CD4-positive, alpha-beta T cell treated with Interleukin-10 for 1 hour (primary cell): ENCODE results near the gene CTCF.
"Not testable (repeated sequence)": the region's sequence is repeated elsewhere in the genome, so short reads cannot be mapped to it uniquely, and the experiment has no call there.

Source experiments
- DNase-seq: peaks from one replicate; pipeline ENCODE4 v3.0.0-alpha.2; 2020

CTCF gene, protein sequence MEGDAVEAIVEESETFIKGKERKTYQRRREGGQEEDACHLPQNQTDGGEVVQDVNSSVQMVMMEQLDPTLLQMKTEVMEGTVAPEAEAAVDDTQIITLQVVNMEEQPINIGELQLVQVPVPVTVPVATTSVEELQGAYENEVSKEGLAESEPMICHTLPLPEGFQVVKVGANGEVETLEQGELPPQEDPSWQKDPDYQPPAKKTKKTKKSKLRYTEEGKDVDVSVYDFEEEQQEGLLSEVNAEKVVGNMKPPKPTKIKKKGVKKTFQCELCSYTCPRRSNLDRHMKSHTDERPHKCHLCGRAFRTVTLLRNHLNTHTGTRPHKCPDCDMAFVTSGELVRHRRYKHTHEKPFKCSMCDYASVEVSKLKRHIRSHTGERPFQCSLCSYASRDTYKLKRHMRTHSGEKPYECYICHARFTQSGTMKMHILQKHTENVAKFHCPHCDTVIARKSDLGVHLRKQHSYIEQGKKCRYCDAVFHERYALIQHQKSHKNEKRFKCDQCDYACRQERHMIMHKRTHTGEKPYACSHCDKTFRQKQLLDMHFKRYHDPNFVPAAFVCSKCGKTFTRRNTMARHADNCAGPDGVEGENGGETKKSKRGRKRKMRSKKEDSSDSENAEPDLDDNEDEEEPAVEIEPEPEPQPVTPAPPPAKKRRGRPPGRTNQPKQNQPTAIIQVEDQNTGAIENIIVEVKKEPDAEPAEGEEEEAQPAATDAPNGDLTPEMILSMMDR

DNA sequence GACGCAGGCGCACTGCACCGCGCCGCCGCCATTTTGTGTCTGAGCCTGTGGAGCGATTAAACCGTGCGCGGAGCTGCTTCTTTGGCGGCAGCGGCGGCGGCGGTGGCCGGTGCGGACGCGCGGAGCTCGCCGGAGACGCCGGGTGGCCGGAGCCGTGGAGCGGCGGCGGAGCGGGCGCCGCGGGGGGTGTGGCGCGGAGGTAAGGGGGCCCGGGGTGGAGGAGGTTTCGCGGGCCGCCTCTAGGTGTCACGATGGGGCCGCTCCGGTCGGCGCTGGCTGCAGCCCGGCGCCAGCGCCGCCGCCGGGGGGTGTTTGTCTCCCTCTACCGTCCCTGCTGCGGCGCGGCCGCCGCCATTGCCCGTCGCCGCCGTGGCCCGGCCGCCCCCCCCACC, at the start of gene CTCF:
Gene CTCF (plus strand): TSS at position 1 of the 392 bp plus-strand sequence. CDS start 48,307 bp downstream, outside the sequence.
- peak; percentile 89 for DNase-seq

DNA sequence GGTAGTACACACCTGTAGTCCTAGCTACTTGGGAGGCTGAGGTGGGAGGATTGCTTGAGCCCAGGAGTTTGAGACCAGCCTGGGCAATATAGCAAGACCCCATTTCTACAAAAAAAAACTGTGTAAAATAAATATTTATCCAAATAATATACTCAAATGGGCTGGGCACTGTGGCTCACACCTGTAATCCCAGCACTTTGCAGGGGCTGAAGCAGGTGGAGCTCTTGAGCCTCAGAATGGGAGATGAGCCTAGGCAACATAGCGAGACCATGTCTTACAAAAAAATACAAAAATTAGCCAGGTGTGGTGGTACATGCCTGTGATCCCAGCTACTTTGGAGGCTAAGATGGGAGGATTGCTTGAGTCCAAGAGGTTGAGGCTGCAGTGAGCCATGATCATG, 48.4 kb upstream of the CTCF start:
- DNase-seq = not testable (repeated sequence)

DNA sequence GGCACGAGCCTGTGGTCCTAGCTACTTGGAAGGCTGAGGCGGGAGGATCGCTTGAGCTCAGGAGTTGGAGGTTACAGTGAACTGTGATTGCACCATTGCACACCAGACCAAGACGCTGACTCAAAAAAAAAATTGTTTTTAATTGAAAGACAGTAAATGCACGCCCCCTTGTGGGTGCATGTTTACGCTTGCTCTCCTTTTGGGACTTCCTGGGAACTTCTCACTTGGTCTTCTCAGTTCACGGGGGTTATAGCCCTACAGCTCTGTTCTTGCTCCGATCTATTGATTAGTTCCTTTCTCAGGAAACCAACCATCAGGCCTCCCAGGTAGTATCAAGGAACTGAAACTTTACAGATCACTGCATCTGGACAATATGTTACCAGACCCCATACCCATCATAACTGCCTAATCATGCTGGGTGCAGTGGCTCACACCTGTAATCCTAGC, 47.9 kb upstream of the CTCF start:
- peak; percentile 86 for DNase-seq

DNA sequence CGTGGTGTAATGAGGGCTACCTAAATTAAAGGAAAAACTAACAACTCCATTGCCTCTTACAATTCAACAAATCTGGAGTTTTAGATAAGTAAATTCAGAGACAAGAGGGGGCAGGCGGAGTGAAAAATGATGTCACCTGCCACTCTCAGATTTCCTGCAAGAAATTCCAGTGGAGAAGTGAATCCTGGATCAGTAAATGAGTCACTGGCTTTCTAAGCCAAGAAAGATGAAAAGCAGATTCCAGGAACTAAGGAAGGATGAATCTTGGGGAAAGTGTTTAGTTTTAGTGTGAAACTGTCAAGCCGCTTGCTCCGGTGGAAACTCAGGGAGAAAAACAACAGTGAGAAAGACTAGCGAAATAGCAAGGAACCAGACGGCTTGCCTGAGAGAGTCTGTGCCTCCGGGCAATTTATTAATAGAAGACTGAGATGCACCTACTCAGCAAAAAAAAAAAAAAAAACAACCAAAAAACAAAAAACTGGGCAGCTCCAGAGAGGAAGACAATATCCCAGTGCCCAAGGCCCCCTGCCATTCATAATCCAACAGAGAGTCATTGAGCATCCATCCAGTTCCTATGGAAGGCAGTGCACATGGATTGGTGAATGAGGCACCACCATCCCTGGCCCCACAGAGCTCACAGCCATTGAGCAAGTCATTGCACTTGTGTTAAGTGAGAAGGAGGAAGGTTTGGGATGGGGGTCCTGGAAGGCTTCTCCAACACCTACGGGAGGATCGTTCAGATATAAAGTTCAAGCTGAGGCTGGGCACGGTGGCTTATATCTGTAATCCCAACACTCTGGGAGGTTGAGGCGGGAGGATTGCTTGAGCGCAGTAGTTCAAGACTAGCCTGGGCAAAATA, 45.8 kb upstream of the CTCF start:
- DNase-seq = no peak

DNA sequence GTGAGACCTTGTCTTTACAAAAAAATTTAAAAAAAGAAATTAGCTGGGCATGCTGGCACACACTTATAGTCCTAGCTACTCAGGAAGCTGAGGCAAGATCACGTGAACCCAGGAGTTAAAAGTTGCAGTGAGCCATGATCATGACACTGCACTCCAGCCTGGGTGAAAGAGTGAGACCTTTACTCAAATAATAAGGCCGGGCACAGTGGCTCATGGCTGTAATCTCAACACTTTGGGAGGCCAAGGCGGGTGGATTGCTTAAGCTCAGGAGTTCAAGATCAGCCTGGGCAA, 45.2 kb upstream of the CTCF start:
- DNase-seq = no peak

DNA sequence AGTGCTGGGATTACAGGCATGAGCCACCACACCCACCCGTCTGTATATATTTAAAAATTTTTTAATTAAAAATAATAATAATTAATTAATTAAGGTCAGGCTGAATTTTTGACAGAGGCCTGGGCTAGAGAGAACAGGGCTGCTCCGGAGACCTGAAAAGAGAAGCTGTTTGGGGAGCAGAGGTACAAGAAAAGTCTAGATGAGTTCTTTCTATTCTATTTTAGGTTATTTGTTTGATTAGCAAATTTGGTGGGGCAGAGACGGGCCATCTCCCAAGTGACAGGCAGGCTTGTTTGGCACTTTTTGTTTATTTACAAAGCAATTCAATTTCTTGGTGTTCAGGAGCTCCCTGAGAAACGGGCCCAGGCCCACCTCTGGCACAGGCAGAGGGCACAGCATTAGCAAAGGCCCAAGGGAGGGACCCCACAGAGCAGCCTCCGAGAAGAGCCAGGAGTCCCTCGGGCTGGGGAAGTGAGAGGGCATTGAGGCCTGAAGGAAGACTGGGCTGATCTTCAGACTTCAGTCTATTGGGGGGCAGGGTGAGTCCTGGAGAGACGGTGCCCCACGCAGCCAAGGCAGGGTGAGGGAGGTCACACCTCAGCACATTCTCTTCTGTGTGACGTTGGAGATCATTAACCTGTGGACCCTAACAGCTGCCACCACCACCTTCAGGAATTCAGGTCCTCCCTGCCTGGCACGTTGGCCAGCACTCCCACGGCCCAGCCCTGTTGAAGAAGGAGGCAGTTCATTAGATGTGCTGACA, 44.5 kb upstream of the CTCF start:
- no peak for DNase-seq

DNA sequence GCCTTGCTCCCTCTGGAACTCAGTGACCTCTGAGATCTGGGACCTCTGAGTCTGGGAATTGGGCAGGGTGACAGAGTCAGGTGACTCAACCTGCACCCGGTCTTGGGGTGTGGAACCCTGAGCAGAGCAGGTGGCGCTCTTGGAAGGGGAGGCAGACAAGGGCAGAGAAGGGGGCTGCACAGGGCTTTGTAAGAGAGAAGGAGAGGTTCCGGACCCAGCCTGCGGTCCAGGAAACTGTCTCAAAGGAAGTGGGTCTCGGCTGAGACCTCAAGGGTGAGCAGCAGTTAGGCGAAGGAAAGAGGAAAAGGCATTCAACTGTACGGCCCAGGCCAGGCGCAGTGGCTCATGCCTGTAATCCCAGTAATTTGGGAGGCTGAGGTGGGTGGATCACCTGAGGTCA, 43.6 kb upstream of the CTCF start:
- no peak for DNase-seq

DNA sequence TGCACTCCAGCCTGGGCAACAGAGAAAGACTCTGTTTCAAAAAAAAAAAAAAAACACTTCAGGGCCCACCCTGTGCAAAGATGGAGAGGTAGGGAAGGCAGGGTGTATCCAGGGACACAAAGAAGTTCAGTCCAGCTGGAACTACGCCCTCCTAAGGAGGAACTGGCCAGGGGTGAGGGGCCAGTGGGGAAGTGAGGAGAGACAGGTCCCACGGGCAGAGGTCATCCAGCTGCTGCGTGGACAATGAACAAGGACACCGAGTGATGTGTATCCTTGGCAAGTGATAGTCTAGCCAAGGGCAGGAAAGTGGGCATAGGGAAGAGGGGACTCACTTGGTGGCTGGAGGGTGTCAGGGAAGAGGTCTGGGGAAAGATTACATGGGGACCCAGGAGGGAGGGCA, 43.1 kb upstream of the CTCF start:
- DNase-seq = no peak

DNA sequence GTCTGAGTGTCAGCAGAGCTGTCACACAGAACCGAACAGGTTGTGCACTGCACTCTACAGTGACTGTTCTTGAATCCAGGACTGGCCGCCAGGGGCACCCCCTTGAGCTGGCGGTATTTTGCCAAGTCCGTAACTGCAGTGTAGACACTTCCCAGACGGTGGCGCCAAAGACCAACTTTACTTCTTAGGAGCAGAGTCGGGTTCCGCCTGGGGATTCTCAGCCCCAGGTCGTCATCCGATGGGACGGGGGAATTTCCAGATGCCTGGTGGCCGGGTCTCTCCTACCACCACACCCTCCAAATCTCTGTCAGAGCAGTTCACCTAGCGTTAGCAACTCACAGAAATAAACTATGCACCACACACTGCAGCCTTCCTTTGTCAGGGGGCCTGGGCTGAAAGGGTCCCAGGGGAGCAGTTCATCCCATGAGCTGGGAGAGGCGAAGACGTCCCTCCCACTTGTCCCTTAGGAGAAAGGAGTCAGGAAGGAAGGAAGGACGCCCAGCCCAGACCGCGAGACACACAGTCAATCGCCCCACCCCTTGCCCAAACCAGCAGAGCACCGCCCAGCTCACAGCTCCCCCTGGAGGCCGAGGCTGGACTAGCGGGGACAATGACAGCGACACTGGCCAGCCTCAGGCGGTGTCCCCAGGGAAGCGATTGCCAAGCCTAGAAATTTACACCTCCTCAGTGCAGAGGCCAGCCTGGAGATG, 41.1 kb upstream of the CTCF start:
- DNase-seq = peak; percentile 98

DNA sequence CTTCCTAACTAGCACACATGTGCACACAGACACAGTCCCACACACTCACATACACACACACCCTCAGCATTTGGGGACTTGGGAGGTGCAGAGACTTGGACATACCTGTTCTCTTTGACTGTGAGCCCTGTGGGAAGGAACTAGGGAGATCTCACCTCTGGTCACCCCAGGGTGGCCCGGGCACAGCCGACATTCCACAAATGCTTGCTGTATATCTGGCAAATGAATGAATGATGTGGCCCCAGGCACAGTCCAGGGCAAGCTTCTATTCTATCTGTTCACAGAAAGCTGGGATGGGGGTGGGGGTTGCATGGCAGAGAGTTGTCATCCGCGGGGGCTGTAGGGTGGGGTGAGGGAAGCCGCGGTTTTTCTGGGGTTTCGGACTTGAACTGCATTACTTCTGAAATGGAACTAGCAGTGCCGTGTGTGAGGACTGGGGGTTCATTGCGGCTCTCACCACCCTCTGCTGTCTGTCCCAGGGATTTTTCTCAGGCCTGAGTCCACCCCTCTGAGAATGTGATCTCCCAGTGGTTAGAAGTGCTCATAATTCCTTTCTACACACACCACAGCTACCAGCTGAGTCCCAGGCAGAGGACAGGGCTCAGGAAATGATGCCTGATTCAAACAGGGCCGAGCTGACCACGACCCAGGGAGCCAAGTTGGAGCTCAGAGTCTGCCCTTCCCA, 37.0 kb upstream of the CTCF start:
- no peak for DNase-seq

DNA sequence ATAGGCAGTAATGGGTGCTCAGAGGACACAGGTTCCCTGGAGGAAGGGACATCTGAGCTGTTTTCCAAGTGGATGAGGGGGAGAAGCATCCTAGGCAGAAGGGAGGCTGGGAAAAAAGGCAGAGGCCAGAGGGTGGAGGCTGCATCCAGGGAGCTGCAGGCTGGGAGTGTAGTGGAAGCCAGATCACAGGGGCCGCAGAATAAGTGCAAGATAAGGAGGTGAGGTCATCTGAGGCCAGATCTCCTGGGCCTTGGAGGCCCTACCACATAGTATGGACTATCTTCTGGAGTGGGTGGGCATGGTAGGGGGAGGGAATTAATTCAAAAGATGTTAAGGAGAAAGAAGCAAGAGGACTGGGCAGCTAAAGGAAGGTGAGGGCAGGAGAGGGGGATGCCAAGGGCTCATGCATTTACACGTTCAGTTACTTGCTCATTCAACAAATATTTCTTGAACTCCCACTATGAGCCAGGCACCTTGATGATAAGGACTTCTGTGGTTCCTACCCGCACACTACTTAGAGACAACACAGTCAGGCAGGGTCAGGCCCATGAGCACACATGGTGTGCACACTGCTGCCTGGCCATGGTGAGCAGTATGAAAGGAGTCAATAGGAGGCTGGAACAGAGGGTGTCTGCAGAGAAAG, 36.1 kb upstream of the CTCF start:
- no peak for DNase-seq

DNA sequence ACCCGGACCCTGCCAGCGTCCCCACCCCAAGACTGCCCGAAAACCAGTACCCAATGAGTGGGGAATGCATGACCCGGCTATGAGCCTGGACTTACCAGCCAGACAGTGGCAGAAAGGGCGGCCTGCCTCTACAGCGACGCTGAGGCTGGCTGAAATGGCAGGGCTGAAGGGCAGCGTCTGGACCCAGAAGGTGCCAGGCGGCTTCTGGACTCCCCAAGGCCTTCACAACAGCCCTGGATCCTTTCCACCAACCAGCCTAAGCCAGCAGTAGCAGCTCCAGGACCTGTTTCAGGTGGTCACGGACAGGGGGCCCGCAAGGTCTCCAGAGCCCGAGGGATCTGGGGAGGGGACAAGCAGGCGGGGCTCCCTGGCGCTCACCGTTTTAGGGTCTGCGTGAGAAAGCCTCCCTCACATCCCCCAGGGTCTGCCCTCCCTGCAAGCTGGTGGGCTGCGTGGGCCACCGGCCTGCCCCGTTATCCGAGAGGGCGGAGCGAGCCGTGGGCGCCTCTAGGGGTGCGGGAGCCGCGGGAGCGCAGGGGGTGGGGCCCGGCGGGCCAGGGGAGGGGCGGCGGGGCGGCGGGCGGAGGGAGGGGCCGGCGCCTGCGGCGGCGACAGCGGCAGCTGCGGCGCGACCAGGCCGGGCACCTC, 34.0 kb upstream of the CTCF start, which contains the start of gene RIPOR1:
Gene RIPOR1 (plus strand): TSS at position 608 of the 648 bp plus-strand sequence. CDS start 9,618 bp downstream, outside the sequence.
- DNase-seq = peak; percentile 52

DNA sequence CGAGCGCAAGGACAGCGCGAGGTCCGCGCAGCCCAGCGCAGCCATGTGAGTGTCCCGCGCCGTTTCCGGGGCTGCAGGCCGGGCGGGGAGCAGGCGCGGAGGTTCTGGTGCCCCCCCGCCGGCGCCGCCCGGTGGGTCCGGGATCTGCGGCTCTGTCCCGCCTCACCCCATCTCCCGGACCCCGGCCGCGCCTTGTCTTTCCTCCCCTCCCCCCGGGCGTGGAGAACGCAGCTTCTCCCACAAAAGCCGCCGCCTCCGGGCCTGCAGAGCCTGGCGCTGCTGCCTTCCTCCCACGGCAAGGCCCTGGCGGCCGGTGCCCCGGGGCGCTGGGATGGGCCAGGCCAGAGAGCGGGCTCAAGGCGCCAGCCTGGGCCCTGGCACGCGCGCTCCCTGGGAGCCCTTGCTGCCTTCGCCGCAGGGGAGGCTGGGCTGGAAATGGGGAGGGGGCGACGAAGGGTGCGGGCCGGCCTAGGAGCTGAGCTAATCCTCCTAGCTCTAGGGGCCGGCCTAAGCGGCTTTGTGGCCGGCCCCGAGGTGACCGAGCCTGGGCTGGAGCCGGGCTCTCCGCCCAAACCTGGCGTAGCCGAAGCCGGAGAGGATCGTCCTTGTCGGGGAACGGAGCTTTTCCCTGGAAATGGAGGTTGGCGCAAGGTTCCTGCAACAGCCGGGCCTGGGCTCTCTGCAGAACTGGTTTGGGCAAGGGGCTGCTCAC, 33.3 kb upstream of the CTCF start:
- DNase-seq = no peak

DNA sequence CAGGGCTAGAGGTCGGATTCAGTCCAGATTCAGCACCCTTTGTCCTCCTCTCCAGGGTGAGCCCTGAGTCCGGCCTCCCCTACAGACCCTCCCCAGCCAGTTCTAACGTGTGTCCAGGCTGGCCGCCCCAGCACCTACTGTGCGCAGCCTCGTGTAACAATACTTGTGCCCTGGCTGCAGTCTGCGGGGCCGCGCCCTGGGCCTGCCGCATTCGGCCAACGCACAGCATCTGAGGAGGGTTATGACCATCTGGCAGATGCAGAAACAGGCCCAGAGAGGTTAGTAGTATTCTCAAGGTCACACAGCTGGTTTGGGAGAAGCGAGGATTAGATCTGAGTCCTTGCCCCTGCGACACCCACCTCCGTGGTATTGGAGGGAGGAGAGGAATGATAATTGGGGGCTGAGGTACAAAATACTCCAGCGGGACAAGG, 32.7 kb upstream of the CTCF start:
- no peak for DNase-seq

DNA sequence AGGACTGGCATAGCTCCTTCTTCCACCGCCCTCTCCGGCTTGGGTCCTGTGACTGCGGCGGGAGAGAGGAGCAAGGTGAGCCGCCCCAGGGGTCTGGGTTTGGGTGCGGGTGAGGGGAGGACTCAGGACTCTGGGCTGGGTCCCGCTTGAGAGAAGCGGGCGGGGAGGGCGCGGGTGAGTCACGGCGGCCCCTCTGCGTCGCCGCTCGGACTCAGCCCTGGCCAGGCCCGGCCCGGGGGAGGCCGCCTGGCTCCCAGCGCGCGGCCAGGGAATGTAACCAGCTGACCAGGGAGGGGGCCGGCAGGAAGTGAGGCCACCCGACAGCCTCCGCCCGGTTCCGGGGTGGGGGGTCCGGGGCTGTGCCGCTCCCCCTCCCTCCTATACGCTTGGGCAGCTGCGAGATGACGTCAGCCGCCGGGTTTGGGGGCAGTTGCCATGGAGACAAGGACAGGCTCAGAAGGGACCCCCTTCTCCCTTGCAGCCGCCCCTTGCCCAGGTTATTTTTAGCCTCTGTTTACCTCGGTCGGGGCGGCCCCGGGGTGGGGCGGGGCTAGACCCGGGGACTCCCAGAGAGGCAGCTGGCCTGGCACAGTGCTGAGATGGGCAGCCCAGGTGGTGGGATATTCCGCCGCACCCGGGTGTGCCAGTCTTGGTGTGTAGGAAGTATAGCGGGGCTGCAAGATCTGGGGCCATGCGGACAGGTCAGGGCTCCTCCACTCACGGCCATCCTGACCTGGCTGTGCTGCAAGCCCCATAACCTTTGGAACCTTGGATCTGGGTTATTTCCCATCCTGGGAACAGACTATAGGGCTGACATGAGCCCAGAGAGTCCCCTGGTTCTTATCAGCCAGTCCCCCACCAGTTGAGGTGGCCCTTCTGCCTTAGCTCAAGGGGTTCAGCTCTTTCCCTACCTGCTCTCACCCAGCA, 32.0 kb upstream of the CTCF start:
- DNase-seq = peak; percentile 51

DNA sequence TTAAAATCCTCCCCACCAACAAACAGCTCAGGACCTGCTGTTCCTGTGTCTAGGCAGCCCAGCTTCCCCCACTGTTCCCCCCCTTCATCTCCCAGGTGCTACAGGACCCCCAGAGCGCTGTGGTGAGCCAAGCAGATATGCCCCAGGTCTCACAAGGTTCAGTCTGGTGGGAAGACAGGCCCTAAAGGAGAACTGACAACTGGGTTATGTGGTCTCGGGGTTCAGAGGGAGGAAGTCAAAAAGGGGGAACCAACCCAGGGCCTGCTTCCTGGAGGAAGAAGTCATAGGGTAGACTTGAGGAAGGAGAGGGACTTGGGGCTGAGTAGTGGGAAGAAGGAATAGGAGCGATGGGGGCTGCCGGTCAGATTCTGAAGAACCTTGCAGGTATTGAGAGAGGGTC, 31.1 kb upstream of the CTCF start:
- no peak for DNase-seq

DNA sequence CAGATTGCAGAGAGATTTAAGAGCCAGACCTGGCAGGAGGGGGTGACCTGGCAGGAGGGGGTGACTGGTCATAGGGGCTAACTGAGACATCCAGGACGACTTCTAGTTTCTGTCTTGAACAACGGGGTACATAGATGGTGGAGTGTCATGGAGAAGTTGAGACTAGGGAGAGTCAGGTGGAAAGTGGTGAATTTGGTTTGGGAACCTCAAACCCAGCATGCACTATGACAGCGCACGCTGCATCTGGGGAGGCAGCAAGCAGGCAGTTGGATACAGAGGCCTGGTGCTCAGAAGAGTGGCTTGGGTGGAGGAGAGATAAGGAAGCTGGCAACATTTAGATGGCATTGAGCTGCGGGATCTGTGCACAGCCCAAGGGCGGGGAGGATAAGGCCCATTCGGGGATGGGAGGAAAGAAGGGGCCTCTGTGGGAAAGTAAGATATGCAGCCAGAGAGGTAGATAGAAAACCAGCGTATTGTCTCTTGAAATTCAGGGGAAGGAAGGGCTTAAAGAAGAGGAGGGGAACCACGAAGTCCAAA, 29.2 kb upstream of the CTCF start:
- DNase-seq = no peak

DNA sequence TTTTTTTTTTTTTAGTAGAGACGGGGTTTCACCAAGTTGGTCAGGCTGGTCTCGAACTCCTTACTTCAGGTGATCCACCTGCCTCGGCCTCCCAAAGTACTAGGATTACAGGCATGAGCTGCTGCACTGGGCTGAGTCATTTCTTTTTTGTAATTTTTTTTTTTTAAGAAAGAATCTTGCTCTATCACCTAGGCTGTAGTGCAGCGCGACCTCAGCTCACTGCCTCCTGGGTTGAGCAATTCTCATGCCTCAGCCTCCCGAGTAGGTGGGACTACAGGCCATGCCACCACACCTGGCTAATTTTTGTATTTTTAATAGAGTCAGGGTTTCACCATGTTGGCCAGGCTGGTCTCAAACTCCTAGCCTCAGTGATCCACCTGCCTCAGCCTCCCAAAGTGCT, 28.3 kb upstream of the CTCF start:
- DNase-seq = not testable (repeated sequence)
